GM12891 (cell line): ENCODE results near the gene GNAO1.
"Not testable (repeated sequence)": the region's sequence is repeated elsewhere in the genome, so short reads cannot be mapped to it uniquely, and the experiment has no call there.

ENCODE experiments used
- DNase-seq: peaks from one replicate; pipeline ENCODE4 v3.0.0; 2011; ENCODE audit warnings: low spot score; ENCODE audit not compliant: insufficient read length
- FAIRE-seq: peaks from 2 replicates; lab custom pipeline; 2011; peaks lifted over from hg19 to GRCh38; lab: Jason Lieb, UNC
- PAX5 ChIP-seq: IDR thresholded peaks from 2 replicates; pipeline ENCODE4 v1.6.1; 2011; ENCODE audit warnings: low read length, moderate library complexity, mild to moderate bottlenecking; ENCODE audit not compliant: insufficient read depth, severe bottlenecking
- POLR2A ChIP-seq: IDR thresholded peaks from 2 replicates; pipeline ENCODE4 v1.6.1; 2011; ENCODE audit warnings: low read depth, low read length, control low read depth
- POLR2AphosphoS5 ChIP-seq: IDR thresholded peaks from 2 replicates; pipeline ENCODE4 v1.6.1; 2011; ENCODE audit warnings: low read depth, low read length, control low read depth
- POU2F2 ChIP-seq: IDR thresholded peaks from 2 replicates; pipeline ENCODE4 v1.6.1; 2011; ENCODE audit warnings: low read depth, mild to moderate bottlenecking, control low read depth, low read length, moderate library complexity
- SPI1 ChIP-seq: IDR thresholded peaks from 2 replicates; pipeline ENCODE4 v1.6.1; 2011; ENCODE audit warnings: low read depth, low read length, control low read depth
- TAF1 ChIP-seq: IDR thresholded peaks from 2 replicates; pipeline ENCODE4 v1.6.1; 2011; ENCODE audit warnings: low read depth, low read length, control low read depth

The GNAO1 gene

GRCh38 chr16:56382459-56382858 is 191.2 kb downstream of the GNAO1 start:
- DNase-seq (no peak), FAIRE-seq (no peak)
- TF ChIP-seq TAF1: no peak
- TF ChIP-seq POLR2AphosphoS5: no peak
- no peak for TF ChIP-seq SPI1
- TF ChIP-seq PAX5: no peak
- TF ChIP-seq POLR2A: no peak
- TF ChIP-seq POU2F2: no peak

- FAIRE-seq (no peak), DNase-seq (no peak)
- no peak for TF ChIP-seq PAX5
- TF ChIP-seq POLR2A: no peak
- no peak for TF ChIP-seq TAF1
Observed at GRCh38 chr16:56382901-56383355, 191.6 kb downstream of the GNAO1 start.

GRCh38 chr16:56384074-56384721 is 192.9 kb downstream of the GNAO1 start:
- TF ChIP-seq TAF1: no peak
- TF ChIP-seq SPI1: no peak
- no peak for TF ChIP-seq POLR2A
- no peak for TF ChIP-seq POU2F2
- TF ChIP-seq PAX5: no peak
- TF ChIP-seq POLR2AphosphoS5: no peak
- FAIRE-seq: no peak
- DNase-seq: no peak

GRCh38 chr16:56387396-56387795 is 196.1 kb downstream of the GNAO1 start:
- DNase-seq (no peak), FAIRE-seq (no peak)
- TF ChIP-seq TAF1 (no peak), POU2F2 (no peak), POLR2AphosphoS5 (no peak), POLR2A (no peak), PAX5 (no peak), SPI1 (no peak)

GRCh38 chr16:56388209-56388608 is 196.9 kb downstream of the GNAO1 start:
- no peak for TF ChIP-seq POLR2A
- DNase-seq (no peak), FAIRE-seq (no peak)

GRCh38 chr16:56389554-56389953 is 198.3 kb downstream of the GNAO1 start:
- no peak for DNase-seq

GRCh38 chr16:56396724-56397123 is 205.4 kb downstream of the GNAO1 start:
- not testable (repeated sequence) for FAIRE-seq, DNase-seq

More at GRCh38 chr16:56389554-56389953, 198.3 kb downstream of the GNAO1 start:
- no peak for TF ChIP-seq POLR2AphosphoS5
- no peak for TF ChIP-seq PAX5
- no peak for TF ChIP-seq TAF1
- no peak for TF ChIP-seq POU2F2
- no peak for TF ChIP-seq SPI1
- no peak for TF ChIP-seq POLR2A
- no peak for FAIRE-seq

- TF ChIP-seq POU2F2 (no peak), SPI1 (no peak), TAF1 (no peak), PAX5 (no peak), POLR2AphosphoS5 (no peak), POLR2A (no peak)
- DNase-seq (no peak), FAIRE-seq (no peak)
Observed at GRCh38 chr16:56399047-56399446, 207.8 kb downstream of the GNAO1 start.

- TF ChIP-seq POU2F2: no peak
- no peak for TF ChIP-seq PAX5
- no peak for TF ChIP-seq SPI1
- TF ChIP-seq POLR2A: no peak
- TF ChIP-seq POLR2AphosphoS5: no peak
- TF ChIP-seq TAF1: no peak
- FAIRE-seq: no peak
- no peak for DNase-seq
Observed at GRCh38 chr16:56399486-56399885, 208.2 kb downstream of the GNAO1 start.

- FAIRE-seq: no peak
- TF ChIP-seq POU2F2 (no peak), POLR2A (no peak), POLR2AphosphoS5 (no peak), SPI1 (no peak), PAX5 (no peak), TAF1 (no peak)
- DNase-seq: no peak
Observed at GRCh38 chr16:56400458-56400857, 209.2 kb downstream of the GNAO1 start.
